Esophagus muscularis mucosa (tissue), 4 donors: ENCODE measurements around the gene STON2.

Experiments used
- EP300 ChIP-seq: sonication (generic); formaldehyde crosslinking; IDR thresholded peaks from one replicate; pipeline ENCODE4 v1.6.1; 2017; ENCODE audit warnings: antibody characterized with exemption
- POLR2A ChIP-seq: fragments of 450-650 bp; IDR thresholded peaks from one replicate; pipeline ENCODE4 v1.6.1; 2017; ENCODE audit warnings: antibody characterized with exemption, moderate library complexity, mild to moderate bottlenecking, low read depth
- POLR2AphosphoS5 ChIP-seq, 2 donors: sonication (generic); formaldehyde crosslinking; IDR thresholded peaks; one replicate each; pipeline ENCODE4 v1.6.1; 2017; ENCODE audit warnings: antibody characterized with exemption in 2 of 2
- TF ChIP-seq, protein P1 (sequence below), 3 experiments: fragments of 200-600 bp in 2 of 3; fragments of 450-650 bp in 1 of 3; sonication (generic) in 2 of 3; IDR thresholded peaks; one replicate each; pipeline ENCODE4 v1.5.1; 2017 to 2019; ENCODE audit warnings: antibody characterized with exemption in 3 of 3, mild to moderate bottlenecking in 2 of 3, moderate library complexity in 1 of 3

DNA sequence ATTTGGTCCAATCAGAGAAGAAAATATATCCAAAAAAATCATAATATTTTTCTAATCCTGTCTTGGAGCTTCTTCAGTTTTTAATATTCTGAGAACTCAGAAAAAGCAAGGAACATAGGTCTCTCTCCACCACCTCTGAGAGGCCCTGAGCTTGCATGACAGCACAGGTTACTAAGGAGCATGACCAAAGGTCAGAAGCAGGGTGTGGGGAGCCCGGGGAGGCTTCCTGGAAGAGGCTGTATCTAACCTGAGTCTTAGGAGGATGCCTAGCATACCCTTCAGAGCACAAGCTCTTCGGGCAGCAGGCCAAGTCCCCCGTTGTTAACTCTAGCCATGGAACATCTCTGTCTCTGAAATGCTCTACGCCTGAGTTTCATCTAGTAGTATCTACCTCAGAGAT, 15.7 kb upstream of the STON2 start:
- TF ChIP-seq, protein P1, sequence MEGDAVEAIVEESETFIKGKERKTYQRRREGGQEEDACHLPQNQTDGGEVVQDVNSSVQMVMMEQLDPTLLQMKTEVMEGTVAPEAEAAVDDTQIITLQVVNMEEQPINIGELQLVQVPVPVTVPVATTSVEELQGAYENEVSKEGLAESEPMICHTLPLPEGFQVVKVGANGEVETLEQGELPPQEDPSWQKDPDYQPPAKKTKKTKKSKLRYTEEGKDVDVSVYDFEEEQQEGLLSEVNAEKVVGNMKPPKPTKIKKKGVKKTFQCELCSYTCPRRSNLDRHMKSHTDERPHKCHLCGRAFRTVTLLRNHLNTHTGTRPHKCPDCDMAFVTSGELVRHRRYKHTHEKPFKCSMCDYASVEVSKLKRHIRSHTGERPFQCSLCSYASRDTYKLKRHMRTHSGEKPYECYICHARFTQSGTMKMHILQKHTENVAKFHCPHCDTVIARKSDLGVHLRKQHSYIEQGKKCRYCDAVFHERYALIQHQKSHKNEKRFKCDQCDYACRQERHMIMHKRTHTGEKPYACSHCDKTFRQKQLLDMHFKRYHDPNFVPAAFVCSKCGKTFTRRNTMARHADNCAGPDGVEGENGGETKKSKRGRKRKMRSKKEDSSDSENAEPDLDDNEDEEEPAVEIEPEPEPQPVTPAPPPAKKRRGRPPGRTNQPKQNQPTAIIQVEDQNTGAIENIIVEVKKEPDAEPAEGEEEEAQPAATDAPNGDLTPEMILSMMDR (IDR thresholded peaks at IDR 0.05) = no peak
- TF ChIP-seq EP300 (no peak), POLR2A (no peak), POLR2AphosphoS5 (IDR thresholded peaks at IDR 0.05) (no peak)
